Endothelial cell (in vitro differentiated cells): ENCODE data around the gene ARRDC1. TPM values are rescaled to one million over a fixed set of nuclear protein-coding genes. Genes with fewer than 3 reads are reported as not detected.

ENCODE experiments used
- DNase-seq: peaks from one replicate; pipeline ENCODE4 v3.0.0; 2021; ENCODE audit warnings: low spot score
- H3K27ac Mint-ChIP-seq: one replicate; pipeline ENCODE4 v1.8.0; 2021; ENCODE audit warnings: mixed read lengths, inconsistent platforms; ENCODE audit not compliant: unreplicated experiment
- H3K27me3 Mint-ChIP-seq: one replicate; pipeline ENCODE4 v1.8.0; 2021; ENCODE audit warnings: mild to moderate bottlenecking, moderate library complexity, mixed read lengths, inconsistent platforms; ENCODE audit not compliant: unreplicated experiment
- H3K36me3 Mint-ChIP-seq: one replicate; pipeline ENCODE4 v1.8.0; 2021; ENCODE audit warnings: mild to moderate bottlenecking, low read depth, mixed read lengths, inconsistent platforms; ENCODE audit not compliant: unreplicated experiment
- H3K4me1 Mint-ChIP-seq: one replicate; pipeline ENCODE4 v1.8.0; 2021; ENCODE audit warnings: mild to moderate bottlenecking, mixed read lengths, inconsistent platforms; ENCODE audit not compliant: unreplicated experiment
- H3K4me3 Mint-ChIP-seq: one replicate; pipeline ENCODE4 v1.8.0; 2021; ENCODE audit warnings: mild to moderate bottlenecking, mixed read lengths, inconsistent platforms; ENCODE audit not compliant: unreplicated experiment
- H3K9me3 Mint-ChIP-seq: one replicate; pipeline ENCODE4 v1.8.0; 2021; ENCODE audit warnings: mixed read lengths, inconsistent platforms; ENCODE audit not compliant: unreplicated experiment
- total RNA-seq: library from RNA; stranded (reverse); fragmentation: NEBNext Ultra II Directional; extraction: Animal tissue kit (Norgen Biotek cat#: 25700); gene quantifications from one replicate; pipeline ENCODE4 v1.2.1, GENCODE V29; 2021; ENCODE audit not compliant: unreplicated experiment
- TF ChIP-seq, protein P1 (sequence below): fragments of 200-600 bp; sonication (generic); IDR thresholded peaks from one replicate; pipeline ENCODE4 v1.5.0; 2021; ENCODE audit warnings: antibody characterized with exemption; ENCODE audit not compliant: unreplicated experiment

The ARRDC1 gene
- total RNA-seq, 1 donor from 2014 or later = 20.3 TPM

GRCh38 chr9:137604345-137605086 lies 970 bp upstream of the ARRDC1 start:
- Mint-ChIP-seq H3K27ac (no peak overlapping the region), H3K36me3 (no peaks in the 10 kb centered on the region), H3K4me1 (peaks cover 4% of the 10 kb centered on the region), H3K27me3 (peaks cover 8% of the 10 kb centered on the region), H3K4me3 (peak overlapping the region; percentile 69), H3K9me3 (no peaks in the 10 kb centered on the region)
- TF ChIP-seq, protein P1, sequence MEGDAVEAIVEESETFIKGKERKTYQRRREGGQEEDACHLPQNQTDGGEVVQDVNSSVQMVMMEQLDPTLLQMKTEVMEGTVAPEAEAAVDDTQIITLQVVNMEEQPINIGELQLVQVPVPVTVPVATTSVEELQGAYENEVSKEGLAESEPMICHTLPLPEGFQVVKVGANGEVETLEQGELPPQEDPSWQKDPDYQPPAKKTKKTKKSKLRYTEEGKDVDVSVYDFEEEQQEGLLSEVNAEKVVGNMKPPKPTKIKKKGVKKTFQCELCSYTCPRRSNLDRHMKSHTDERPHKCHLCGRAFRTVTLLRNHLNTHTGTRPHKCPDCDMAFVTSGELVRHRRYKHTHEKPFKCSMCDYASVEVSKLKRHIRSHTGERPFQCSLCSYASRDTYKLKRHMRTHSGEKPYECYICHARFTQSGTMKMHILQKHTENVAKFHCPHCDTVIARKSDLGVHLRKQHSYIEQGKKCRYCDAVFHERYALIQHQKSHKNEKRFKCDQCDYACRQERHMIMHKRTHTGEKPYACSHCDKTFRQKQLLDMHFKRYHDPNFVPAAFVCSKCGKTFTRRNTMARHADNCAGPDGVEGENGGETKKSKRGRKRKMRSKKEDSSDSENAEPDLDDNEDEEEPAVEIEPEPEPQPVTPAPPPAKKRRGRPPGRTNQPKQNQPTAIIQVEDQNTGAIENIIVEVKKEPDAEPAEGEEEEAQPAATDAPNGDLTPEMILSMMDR = no peak
- DNase-seq = no peak

- Mint-ChIP-seq H3K36me3 (no peaks in the 10 kb centered on the region), H3K4me1 (peaks cover 4% of the 10 kb centered on the region), H3K27ac (no peak overlapping the region), H3K4me3 (peak overlapping the region; percentile 56), H3K9me3 (no peaks in the 10 kb centered on the region), H3K27me3 (peaks cover 8% of the 10 kb centered on the region)
- TF ChIP-seq, protein P1 = no peak
- peak; percentile 35 for DNase-seq
Observed at GRCh38 chr9:137606005-137606621, 627 bp downstream of the ARRDC1 start.

GRCh38 chr9:137606734-137607138 lies 1.2 kb downstream of the ARRDC1 start:
- H3K27me3 Mint-ChIP-seq = peaks cover 8% of the 10 kb centered on the region
- TF ChIP-seq, protein P1 = no peak
- H3K27ac Mint-ChIP-seq = no peak overlapping the region
- H3K36me3 Mint-ChIP-seq = no peaks in the 10 kb centered on the region
- H3K4me3 Mint-ChIP-seq = peak overlapping the region; percentile 74
- peaks cover 6% of the 10 kb centered on the region for H3K4me1 Mint-ChIP-seq
- H3K9me3 Mint-ChIP-seq = no peaks in the 10 kb centered on the region
- DNase-seq = no peak

DNA sequence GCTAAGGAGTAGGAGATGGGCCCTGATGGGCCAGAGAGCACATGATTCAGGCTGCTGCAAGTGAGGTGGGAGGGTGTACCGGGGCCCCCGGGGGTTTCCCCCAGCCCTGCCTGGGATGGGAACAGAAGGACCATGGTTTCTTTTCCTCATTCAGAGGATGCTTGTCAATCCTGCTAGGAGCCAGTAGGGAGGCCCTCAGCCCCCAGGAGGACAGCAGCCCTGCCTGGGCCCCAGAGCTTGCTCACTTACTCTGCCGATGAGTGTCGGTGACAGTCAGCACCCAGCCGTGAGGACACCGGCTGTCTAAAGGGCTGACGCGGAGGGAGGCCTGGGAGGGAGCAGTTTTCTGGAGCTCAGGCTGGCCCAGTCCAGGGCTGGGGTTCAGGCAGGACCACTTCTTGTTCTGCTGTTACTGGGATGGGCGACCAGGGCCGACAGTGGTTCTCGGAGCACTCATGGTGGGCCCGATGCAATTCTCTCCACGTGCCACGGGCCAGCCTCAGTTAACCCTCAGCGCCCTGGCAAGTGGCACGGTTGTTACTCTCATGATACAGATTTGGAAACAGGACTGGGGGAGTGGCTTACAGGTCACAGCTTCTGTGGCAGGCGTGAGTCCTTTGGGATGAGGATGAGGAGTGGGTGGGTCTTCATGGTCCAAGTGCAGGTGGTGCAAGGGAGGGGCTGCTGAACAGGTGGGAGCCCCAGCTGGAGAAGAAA lies 1.8 kb downstream of the ARRDC1 start:
- DNase-seq = no peak
- Mint-ChIP-seq H3K27ac (peak overlapping the region; percentile 48), H3K27me3 (peaks cover 8% of the 10 kb centered on the region), H3K4me3 (peak overlapping the region; percentile 74), H3K4me1 (peaks cover 6% of the 10 kb centered on the region), H3K9me3 (no peaks in the 10 kb centered on the region), H3K36me3 (no peaks in the 10 kb centered on the region)
- TF ChIP-seq, protein P1 = no peak

- peaks cover 9% of the 10 kb centered on the region for H3K4me1 Mint-ChIP-seq
- H3K27ac Mint-ChIP-seq = no peak overlapping the region
- no peaks in the 10 kb centered on the region for H3K9me3 Mint-ChIP-seq
- no peak overlapping the region for H3K4me3 Mint-ChIP-seq
- TF ChIP-seq, protein P1 = no peak
- no peaks in the 10 kb centered on the region for H3K36me3 Mint-ChIP-seq
- DNase-seq = no peak
- H3K27me3 Mint-ChIP-seq = peaks cover 2% of the 10 kb centered on the region
Observed at GRCh38 chr9:137610944-137611343, 5.5 kb downstream of the ARRDC1 start.
